HepG2 (cell line): ENCODE measurements around the gene CAPZA2.

Source experiments
- E2F1 ChIP-seq: sonication (generic); formaldehyde crosslinking; IDR thresholded peaks from 2 replicates; pipeline ENCODE4 v1.5.0; 2020; ENCODE audit warnings: missing genetic modification reagents
- MAX ChIP-seq: IDR thresholded peaks from 2 replicates; pipeline ENCODE4 v1.6.1; 2012; ENCODE audit warnings: inconsistent platforms
- NFKBIZ ChIP-seq: IDR thresholded peaks from 2 replicates; pipeline ENCODE4 v1.6.1; 2018; ENCODE audit warnings: missing genetic modification reagents, missing compliant biosample characterization
- REPIN1 ChIP-seq: sonication (generic); formaldehyde crosslinking; IDR thresholded peaks from 2 replicates; pipeline ENCODE4 v1.8.0; 2022; ENCODE audit warnings: missing genetic modification reagents, low read depth, mild to moderate bottlenecking, borderline replicate concordance
- SIN3A ChIP-seq: IDR thresholded peaks from 2 replicates; pipeline ENCODE4 v1.6.1; 2011; ENCODE audit warnings: low read depth, mild to moderate bottlenecking, control low read depth, low read length, borderline replicate concordance
- SP1 ChIP-seq, 2 experiments: fragments of 450-650 bp in 1 of 2; sonication (generic) in 1 of 2; formaldehyde crosslinking in 1 of 2; IDR thresholded peaks; 2 replicates each; pipeline versions ENCODE4 v1.4.0 to v1.6.1; 2016 to 2020; ENCODE audit warnings: missing genetic modification reagents in 1 of 2
- ZFP36L1 ChIP-seq: sonication (generic); formaldehyde crosslinking; IDR thresholded peaks from 2 replicates; pipeline ENCODE4 v1.8.0; 2022; ENCODE audit warnings: mild to moderate bottlenecking, missing genetic modification reagents, moderate library complexity
- ZNF891 ChIP-seq: sonication (generic); formaldehyde crosslinking; IDR thresholded peaks from 2 replicates; pipeline ENCODE4 v1.5.0; 2020; ENCODE audit warnings: mild to moderate bottlenecking, missing genetic modification reagents

- TF ChIP-seq REPIN1 (no peak), E2F1 (CRISPR knock-in tag) (no peak), ZNF891 (CRISPR knock-in tag) (no peak), SIN3A (no peak), NFKBIZ (CRISPR knock-in tag) (no peak), MAX (no peak), SP1 (IDR thresholded peaks at IDR 0.05) (no peak), SP1 (CRISPR knock-in tag; IDR thresholded peaks at IDR 0.05) (no peak), ZFP36L1 (CRISPR knock-in tag) (no peak)
Observed at GRCh38 chr7:116820149-116820548, 42.2 kb upstream of the CAPZA2 start.
